Heart left ventricle (tissue), 13 donors: ENCODE measurements around the gene CFAP69.

Experiments
- CTCF ChIP-seq, 12 donors: fragments of 200-600 bp; sonication (generic) in 4 of 12; IDR thresholded peaks; one replicate each; pipeline versions ENCODE4 v1.5.0 to v1.8.0; 2018 to 2022; ENCODE audit warnings: antibody characterized with exemption in 12 of 12, mild to moderate bottlenecking in 5 of 12
- POLR2A ChIP-seq, 2 donors: fragments of 450-650 bp; IDR thresholded peaks; one replicate each; pipeline ENCODE4 v1.6.1; 2017; ENCODE audit warnings: antibody characterized with exemption in 2 of 2, mild to moderate bottlenecking in 2 of 2, moderate library complexity in 2 of 2
- donor health status: ischemic (EF 13 %, LVEDD 7.1; RV severe dilation, severe dysfunction).
- donor health status: DM: no; HTN: yes; CAD: no.
- donor health status: DM: no; HTN: no; CAD: no.
- donor health status: ischemic (EF 25% LVEDD 6.9; RV normal size, moderate dysfunction).
- donor health status: ischemic (EF 25% LVEDD 5.7; RV mildly dilated, moderate dysfunction).
- donor health status: ischemic (EF 35%, LVEDD 5.7; RV mildly dilated, moderate dysfunction).
- donor health status: nonischemic (EF 11% LVEDD 7.7; RV severe dilation, severe dysfunction).
- donor health status: DM: yes; HTN: yes; CAD: no.
- donor health status: PGD.
- donor health status: ischemic (EF 29% LVEDD 5.4; RV normal size, mild dysfunction).
- donor health status: nonischemic (EF 23%, LVEDD 6.1; RV moderate dilation, normal function).

- TF ChIP-seq CTCF (IDR thresholded peaks at IDR 0.05): no peak
- no peak for TF ChIP-seq POLR2A (IDR thresholded peaks at IDR 0.05)
Measured at GRCh38 chr7:90210981-90211380, 34.0 kb upstream of the CFAP69 start.
